HEK293 (cell line): ENCODE results near the gene CDKN2AIP.

Experiments used
- FEZF1 ChIP-seq: fragments of 450-650 bp; formaldehyde crosslinking; IDR thresholded peaks from 2 replicates; pipeline ENCODE4 v1.5.1; 2016; ENCODE audit warnings: missing biosample characterization, missing genetic modification characterization
- KLF1 ChIP-seq: fragments of 450-650 bp; formaldehyde crosslinking; IDR thresholded peaks from 2 replicates; pipeline ENCODE4 v1.5.1; 2016; ENCODE audit warnings: missing biosample characterization, missing genetic modification characterization
- PRDM1 ChIP-seq: fragments of 450-650 bp; formaldehyde crosslinking; IDR thresholded peaks from 2 replicates; pipeline ENCODE4; 2016; ENCODE audit warnings: missing biosample characterization, missing genetic modification characterization
- SCRT2 ChIP-seq: fragments of 450-650 bp; formaldehyde crosslinking; IDR thresholded peaks from 2 replicates; pipeline ENCODE4 v1.5.1; 2016; ENCODE audit warnings: missing biosample characterization, missing genetic modification characterization
- ZNF121 ChIP-seq: fragments of 450-650 bp; formaldehyde crosslinking; IDR thresholded peaks from 2 replicates; pipeline ENCODE4 v1.5.1; 2016; ENCODE audit warnings: missing biosample characterization, missing genetic modification characterization
- ZNF146 ChIP-seq: fragments of 450-650 bp; formaldehyde crosslinking; IDR thresholded peaks from 2 replicates; pipeline ENCODE4 v1.5.1; 2016; ENCODE audit warnings: missing biosample characterization, missing genetic modification characterization
- ZNF175 ChIP-seq: fragments of 450-650 bp; formaldehyde crosslinking; IDR thresholded peaks from 2 replicates; pipeline ENCODE4 v1.5.1; 2016; ENCODE audit warnings: missing biosample characterization, missing genetic modification characterization
- ZNF223 ChIP-seq: fragments of 450-650 bp; formaldehyde crosslinking; IDR thresholded peaks from 2 replicates; pipeline ENCODE4 v1.5.1; 2016; ENCODE audit warnings: missing biosample characterization, missing genetic modification characterization
- ZNF416 ChIP-seq: fragments of 450-650 bp; formaldehyde crosslinking; IDR thresholded peaks from 2 replicates; pipeline ENCODE4 v1.5.1; 2016; ENCODE audit warnings: missing biosample characterization, missing genetic modification characterization
- ZNF768 ChIP-seq: fragments of 450-650 bp; formaldehyde crosslinking; IDR thresholded peaks from 2 replicates; pipeline ENCODE4 v1.5.1; 2018; ENCODE audit warnings: missing biosample characterization, mild to moderate bottlenecking, missing genetic modification characterization
- TF ChIP-seq, protein P1 (sequence below): fragments of 450-650 bp; formaldehyde crosslinking; IDR thresholded peaks from 2 replicates; pipeline ENCODE4 v1.5.1; 2016; ENCODE audit warnings: missing biosample characterization, missing genetic modification characterization
- TF ChIP-seq, protein P2 (sequence below): fragments of 450-650 bp; formaldehyde crosslinking; IDR thresholded peaks from 2 replicates; pipeline ENCODE4 v1.5.1; 2016; ENCODE audit warnings: missing biosample characterization, missing genetic modification characterization

GRCh38 chr4:183431614-183432013, 12.8 kb upstream of the CDKN2AIP start:
- no peak for TF ChIP-seq ZNF768 (tag by site-specific recombination)
- TF ChIP-seq, protein P1, sequence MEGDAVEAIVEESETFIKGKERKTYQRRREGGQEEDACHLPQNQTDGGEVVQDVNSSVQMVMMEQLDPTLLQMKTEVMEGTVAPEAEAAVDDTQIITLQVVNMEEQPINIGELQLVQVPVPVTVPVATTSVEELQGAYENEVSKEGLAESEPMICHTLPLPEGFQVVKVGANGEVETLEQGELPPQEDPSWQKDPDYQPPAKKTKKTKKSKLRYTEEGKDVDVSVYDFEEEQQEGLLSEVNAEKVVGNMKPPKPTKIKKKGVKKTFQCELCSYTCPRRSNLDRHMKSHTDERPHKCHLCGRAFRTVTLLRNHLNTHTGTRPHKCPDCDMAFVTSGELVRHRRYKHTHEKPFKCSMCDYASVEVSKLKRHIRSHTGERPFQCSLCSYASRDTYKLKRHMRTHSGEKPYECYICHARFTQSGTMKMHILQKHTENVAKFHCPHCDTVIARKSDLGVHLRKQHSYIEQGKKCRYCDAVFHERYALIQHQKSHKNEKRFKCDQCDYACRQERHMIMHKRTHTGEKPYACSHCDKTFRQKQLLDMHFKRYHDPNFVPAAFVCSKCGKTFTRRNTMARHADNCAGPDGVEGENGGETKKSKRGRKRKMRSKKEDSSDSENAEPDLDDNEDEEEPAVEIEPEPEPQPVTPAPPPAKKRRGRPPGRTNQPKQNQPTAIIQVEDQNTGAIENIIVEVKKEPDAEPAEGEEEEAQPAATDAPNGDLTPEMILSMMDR (tag by site-specific recombination), result no peak
- no peak for TF ChIP-seq SCRT2 (tag by site-specific recombination)
- TF ChIP-seq, protein P2, sequence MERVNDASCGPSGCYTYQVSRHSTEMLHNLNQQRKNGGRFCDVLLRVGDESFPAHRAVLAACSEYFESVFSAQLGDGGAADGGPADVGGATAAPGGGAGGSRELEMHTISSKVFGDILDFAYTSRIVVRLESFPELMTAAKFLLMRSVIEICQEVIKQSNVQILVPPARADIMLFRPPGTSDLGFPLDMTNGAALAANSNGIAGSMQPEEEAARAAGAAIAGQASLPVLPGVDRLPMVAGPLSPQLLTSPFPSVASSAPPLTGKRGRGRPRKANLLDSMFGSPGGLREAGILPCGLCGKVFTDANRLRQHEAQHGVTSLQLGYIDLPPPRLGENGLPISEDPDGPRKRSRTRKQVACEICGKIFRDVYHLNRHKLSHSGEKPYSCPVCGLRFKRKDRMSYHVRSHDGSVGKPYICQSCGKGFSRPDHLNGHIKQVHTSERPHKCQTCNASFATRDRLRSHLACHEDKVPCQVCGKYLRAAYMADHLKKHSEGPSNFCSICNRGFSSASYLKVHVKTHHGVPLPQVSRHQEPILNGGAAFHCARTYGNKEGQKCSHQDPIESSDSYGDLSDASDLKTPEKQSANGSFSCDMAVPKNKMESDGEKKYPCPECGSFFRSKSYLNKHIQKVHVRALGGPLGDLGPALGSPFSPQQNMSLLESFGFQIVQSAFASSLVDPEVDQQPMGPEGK (tag by site-specific recombination), result no peak
- no peak for TF ChIP-seq ZNF121 (tag by site-specific recombination)
- no peak for TF ChIP-seq ZNF223 (tag by site-specific recombination)
- no peak for TF ChIP-seq ZNF146
- TF ChIP-seq PRDM1, result no peak
- no peak for TF ChIP-seq KLF1 (tag by site-specific recombination)
- TF ChIP-seq ZNF416, result no peak
- TF ChIP-seq ZNF175 (tag by site-specific recombination), result no peak
- TF ChIP-seq FEZF1 (tag by site-specific recombination), result no peak
